ENCODE data around the gene ADAMTSL4.

DNA sequence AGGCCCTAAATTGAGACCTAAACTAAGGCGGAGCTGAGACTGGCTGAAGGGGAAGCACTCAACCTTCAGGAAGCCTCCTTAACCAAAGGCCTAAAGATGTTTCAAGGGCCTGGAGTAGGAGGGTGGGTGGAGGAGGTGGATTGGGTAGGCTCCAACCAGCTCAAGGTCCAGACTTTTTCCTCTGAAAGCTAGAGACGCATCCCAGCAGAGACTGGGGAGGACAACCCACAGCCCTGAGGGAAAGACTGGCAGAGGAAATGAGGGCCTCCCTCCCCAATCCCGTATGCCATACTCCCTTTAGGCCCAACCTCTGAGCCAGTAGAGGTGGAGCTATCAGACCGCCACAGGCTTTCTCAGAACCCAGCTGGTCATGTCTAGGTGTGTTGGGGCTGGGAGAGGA lies 40.2 kb upstream of the ADAMTSL4 start:
- TF ChIP-seq, protein P1, sequence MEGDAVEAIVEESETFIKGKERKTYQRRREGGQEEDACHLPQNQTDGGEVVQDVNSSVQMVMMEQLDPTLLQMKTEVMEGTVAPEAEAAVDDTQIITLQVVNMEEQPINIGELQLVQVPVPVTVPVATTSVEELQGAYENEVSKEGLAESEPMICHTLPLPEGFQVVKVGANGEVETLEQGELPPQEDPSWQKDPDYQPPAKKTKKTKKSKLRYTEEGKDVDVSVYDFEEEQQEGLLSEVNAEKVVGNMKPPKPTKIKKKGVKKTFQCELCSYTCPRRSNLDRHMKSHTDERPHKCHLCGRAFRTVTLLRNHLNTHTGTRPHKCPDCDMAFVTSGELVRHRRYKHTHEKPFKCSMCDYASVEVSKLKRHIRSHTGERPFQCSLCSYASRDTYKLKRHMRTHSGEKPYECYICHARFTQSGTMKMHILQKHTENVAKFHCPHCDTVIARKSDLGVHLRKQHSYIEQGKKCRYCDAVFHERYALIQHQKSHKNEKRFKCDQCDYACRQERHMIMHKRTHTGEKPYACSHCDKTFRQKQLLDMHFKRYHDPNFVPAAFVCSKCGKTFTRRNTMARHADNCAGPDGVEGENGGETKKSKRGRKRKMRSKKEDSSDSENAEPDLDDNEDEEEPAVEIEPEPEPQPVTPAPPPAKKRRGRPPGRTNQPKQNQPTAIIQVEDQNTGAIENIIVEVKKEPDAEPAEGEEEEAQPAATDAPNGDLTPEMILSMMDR (IDR thresholded peaks at IDR 0.05 in 4 of 5, conservative IDR thresholded peaks at IDR 0.05 in 1 of 5): no peak
- no peak for TF ChIP-seq POLR2A (IDR thresholded peaks at IDR 0.05)

Measured in gastrocnemius medialis (tissue), 4 donors.